Measurements from ENCODE around the gene ATP1B4. TPM values are rescaled to one million over a fixed set of nuclear protein-coding genes. Genes with fewer than 3 reads are reported as not detected.

Gene ATP1B4
- total and polyA plus RNA-seq, 2 of the 13 experiments (the other 11 are each of a cell fraction or from before 2014, with no cell fraction given): not detected

DNA sequence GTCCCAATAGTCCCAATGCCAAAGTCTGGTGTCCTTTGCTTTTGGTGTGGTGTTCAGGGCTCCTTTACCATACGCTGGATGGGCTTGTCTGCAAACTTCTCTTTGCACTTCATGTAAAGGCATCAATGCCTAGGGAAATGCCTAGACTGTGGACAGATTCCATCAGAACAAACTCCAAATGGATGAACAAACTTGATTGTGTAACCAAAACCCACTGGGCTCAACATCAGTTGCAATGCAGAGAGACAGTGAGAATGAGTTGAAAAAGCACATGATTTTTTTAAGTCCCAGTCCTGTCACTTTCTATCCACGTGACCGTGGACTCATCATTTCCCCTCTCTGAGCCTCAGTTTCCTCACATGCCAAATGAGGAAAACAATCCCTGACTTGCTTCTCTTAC lies 4.9 kb downstream of the ATP1B4 start:
- Histone ChIP-seq H4K20me1 (ENCODE audit: insufficient read depth, low read length) (no peaks in the 10 kb centered on the region), H3K79me2 (ENCODE audit: insufficient read depth, low read length) (no peaks in the 10 kb centered on the region), H3K27me3 (ENCODE audit: control insufficient read depth in 1 of 2, insufficient read depth in 2 of 2, low read length in 2 of 2) (0 out of 5 replicates have a peak, but pooled peaks cover 0 to 2% of the 10 kb centered on the region in 2 experiments), H3K9me3 (ENCODE audit: low read length) (no peaks in the 10 kb centered on the region), H3K27ac (ENCODE audit: extremely low read length, insufficient read depth, low read length) (no peak overlapping the region), H3K36me3 (replicated peaks in 1 of 2; ENCODE audit: control insufficient read depth in 1 of 2, insufficient read depth in 2 of 2, low read length in 2 of 2) (no peaks in the 10 kb centered on the region), H3K9ac (ENCODE audit: insufficient read depth, low read depth, low read length) (no peak overlapping the region), H2AFZ (ENCODE audit: low read length) (no peak overlapping the region), H3K4me3 (replicated peaks in 1 of 3; ENCODE audit: insufficient read depth in 1 of 3, low read depth in 2 of 3, low read length in 3 of 3) (no peak overlapping the region), H3K4me2 (ENCODE audit: low read depth, low read length) (no peak overlapping the region), H3K4me1 (ENCODE audit: insufficient read depth, low read length) (no peaks in the 10 kb centered on the region)
- no TSS peak for BruUV-seq (replicated peaks)
- DNase-seq (ENCODE audit: low spot score): no peak
- no peak for FAIRE-seq
- TF ChIP-seq NCOA1 (CRISPR knock-in tag; IDR thresholded peaks at IDR 0.05): no peak
- peak; percentile 16; the same call in 1 of the 2 replicates for TF ChIP-seq CEBPB (IDR thresholded peaks at IDR 0.05; ENCODE audit: borderline replicate concordance, low read depth, low read length)
- intact Hi-C loops (cut with micrococcal nuclease; ENCODE audit: unreplicated experiment): no loop called here
- in situ Hi-C loops (cut with HindIII; ENCODE audit: extremely low pct_ligation_motif_present, low pct_unique_long_range_greater_than_20kb): loop anchor here (10.0 kb wide), 1 partner anchor 108 kb away; no protein-coding TSS in a partner anchor
- ChIA-PET CTCF (ENCODE audit: low intra/inter-chr PET ratio, low total read pairs) (no interaction called here), POLR2A (no interaction called here)
- ATAC-seq: no peak
- 7% methylated on average over 2 of the region's 3 CpGs for WGBS (ENCODE audit: low lambda C conversion rate)

DNA sequence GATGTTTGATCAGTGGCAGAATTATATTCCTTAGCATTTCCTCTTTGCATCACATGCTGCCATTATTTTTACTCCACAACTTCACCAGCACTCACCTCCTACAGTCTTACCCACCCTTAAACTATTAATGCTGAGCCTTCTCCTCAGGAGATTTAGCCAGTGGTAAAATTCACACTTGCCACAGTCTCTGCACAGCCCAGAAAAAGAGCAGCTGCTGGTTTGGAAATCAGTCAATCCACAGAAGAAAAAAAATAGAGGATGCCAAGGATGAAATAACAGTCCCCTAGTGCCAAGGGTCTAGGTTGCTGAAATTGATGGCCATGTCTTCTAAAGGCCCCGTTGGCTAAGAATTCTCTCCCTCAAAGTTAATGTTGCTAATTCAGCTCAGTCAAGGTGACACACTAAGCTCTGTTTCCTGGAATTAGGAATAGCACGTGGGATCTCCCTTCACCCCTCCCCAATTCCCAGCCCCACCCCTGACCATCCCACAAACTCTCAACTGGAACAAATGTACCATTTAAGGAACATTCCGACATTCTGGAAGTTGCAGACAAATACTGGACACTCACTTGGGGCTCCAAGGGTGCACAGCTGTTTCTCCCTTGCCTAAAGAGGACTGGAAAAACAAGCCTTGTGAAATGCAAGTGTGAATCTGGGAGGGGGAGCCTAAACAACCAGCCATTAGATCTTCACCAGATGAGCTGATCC lies 5.7 kb downstream of the ATP1B4 start:
- no peaks in the 10 kb centered on the region for H3K4me1 ChIP-seq (ENCODE audit: insufficient read depth, low read length)
- POLR2A ChIA-PET: no interaction called here
- no peaks in the 10 kb centered on the region for H3K9me3 ChIP-seq (ENCODE audit: low read length)
- DNase-seq (ENCODE audit: low spot score): no peak
- ATAC-seq: no peak
- no peak for FAIRE-seq
- BruUV-seq (replicated peaks): no TSS peak
- no peaks in the 10 kb centered on the region for H4K20me1 ChIP-seq (ENCODE audit: insufficient read depth, low read length)
- 0% methylated on average over 1 of the region's 3 CpGs for WGBS (ENCODE audit: low lambda C conversion rate)
- H3K9ac ChIP-seq (ENCODE audit: insufficient read depth, low read depth, low read length): no peak overlapping the region
- peaks cover 0 to 2% of the 10 kb centered on the region in 2 experiments; a peak in 1 of 5 replicates for H3K27me3 ChIP-seq (ENCODE audit: control insufficient read depth in 1 of 2, insufficient read depth in 2 of 2, low read length in 2 of 2)
- H3K27ac ChIP-seq (ENCODE audit: extremely low read length, insufficient read depth, low read length): no peak overlapping the region
- CTCF ChIA-PET (ENCODE audit: low intra/inter-chr PET ratio, low total read pairs): no interaction called here
- H2AFZ ChIP-seq (ENCODE audit: low read length): no peak overlapping the region
- in situ Hi-C loops (cut with HindIII; ENCODE audit: extremely low pct_ligation_motif_present, low pct_unique_long_range_greater_than_20kb) (loop anchor here (10.0 kb wide), 1 partner anchor 107 kb away; no protein-coding TSS in a partner anchor), intact Hi-C loops (cut with micrococcal nuclease; ENCODE audit: unreplicated experiment) (no loop called here)
- no peak overlapping the region for H3K4me2 ChIP-seq (ENCODE audit: low read depth, low read length)
- no peak overlapping the region for H3K4me3 ChIP-seq (replicated peaks in 1 of 3; ENCODE audit: insufficient read depth in 1 of 3, low read depth in 2 of 3, low read length in 3 of 3)
- H3K36me3 ChIP-seq (replicated peaks in 1 of 2; ENCODE audit: control insufficient read depth in 1 of 2, insufficient read depth in 2 of 2, low read length in 2 of 2): no peaks in the 10 kb centered on the region
- H3K79me2 ChIP-seq (ENCODE audit: insufficient read depth, low read length): no peaks in the 10 kb centered on the region
- TF ChIP-seq, protein P1, sequence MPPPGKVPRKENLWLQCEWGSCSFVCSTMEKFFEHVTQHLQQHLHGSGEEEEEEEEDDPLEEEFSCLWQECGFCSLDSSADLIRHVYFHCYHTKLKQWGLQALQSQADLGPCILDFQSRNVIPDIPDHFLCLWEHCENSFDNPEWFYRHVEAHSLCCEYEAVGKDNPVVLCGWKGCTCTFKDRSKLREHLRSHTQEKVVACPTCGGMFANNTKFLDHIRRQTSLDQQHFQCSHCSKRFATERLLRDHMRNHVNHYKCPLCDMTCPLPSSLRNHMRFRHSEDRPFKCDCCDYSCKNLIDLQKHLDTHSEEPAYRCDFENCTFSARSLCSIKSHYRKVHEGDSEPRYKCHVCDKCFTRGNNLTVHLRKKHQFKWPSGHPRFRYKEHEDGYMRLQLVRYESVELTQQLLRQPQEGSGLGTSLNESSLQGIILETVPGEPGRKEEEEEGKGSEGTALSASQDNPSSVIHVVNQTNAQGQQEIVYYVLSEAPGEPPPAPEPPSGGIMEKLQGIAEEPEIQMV (CRISPR knock-in tag; IDR thresholded peaks at IDR 0.05; ENCODE audit: low read depth): no peak
- TF ChIP-seq TAF15 (IDR thresholded peaks at IDR 0.05; ENCODE audit: low read depth, low read length, poor library complexity, severe bottlenecking) (no peak), SOX6 (IDR thresholded peaks at IDR 0.05) (no peak), SOX6 (CRISPR knock-in tag; IDR thresholded peaks at IDR 0.05) (no peak), ZNF749 (CRISPR knock-in tag; IDR thresholded peaks at IDR 0.05; ENCODE audit: borderline replicate concordance) (no peak), ESRRA (CRISPR knock-in tag; IDR thresholded peaks at IDR 0.05; ENCODE audit: low read depth) (no peak), REL (CRISPR knock-in tag; conservative IDR thresholded peaks at IDR 0.05) (no peak), SYNCRIP (IDR thresholded peaks at IDR 0.05; ENCODE audit: insufficient read depth, low read depth, low read length) (no peak), HNRNPK (IDR thresholded peaks at IDR 0.05; ENCODE audit: low read depth, low read length, poor library complexity, severe bottlenecking) (no peak), TEAD3 (CRISPR knock-in tag; optimal IDR thresholded peaks at IDR 0.05; ENCODE audit: borderline replicate concordance) (no peak), BORCS8-MEF2B (CRISPR knock-in tag; IDR thresholded peaks at IDR 0.05) (no peak)
- TF ChIP-seq, protein P2, sequence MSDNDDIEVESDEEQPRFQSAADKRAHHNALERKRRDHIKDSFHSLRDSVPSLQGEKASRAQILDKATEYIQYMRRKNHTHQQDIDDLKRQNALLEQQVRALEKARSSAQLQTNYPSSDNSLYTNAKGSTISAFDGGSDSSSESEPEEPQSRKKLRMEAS (IDR thresholded peaks at IDR 0.05): no peak
- TF ChIP-seq, protein P3, sequence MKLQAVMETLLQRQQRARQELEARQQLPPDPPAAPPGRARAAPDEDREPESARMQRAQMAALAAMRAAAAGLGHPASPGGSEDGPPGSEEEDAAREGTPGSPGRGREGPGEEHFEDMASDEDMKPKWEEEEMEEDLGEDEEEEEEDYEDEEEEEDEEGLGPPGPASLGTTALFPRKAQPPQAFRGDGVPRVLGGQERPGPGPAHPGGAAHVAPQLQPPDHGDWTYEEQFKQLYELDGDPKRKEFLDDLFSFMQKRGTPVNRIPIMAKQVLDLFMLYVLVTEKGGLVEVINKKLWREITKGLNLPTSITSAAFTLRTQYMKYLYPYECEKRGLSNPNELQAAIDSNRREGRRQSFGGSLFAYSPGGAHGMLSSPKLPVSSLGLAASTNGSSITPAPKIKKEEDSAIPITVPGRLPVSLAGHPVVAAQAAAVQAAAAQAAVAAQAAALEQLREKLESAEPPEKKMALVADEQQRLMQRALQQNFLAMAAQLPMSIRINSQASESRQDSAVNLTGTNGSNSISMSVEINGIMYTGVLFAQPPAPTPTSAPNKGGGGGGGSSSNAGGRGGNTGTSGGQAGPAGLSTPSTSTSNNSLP (IDR thresholded peaks at IDR 0.05; ENCODE audit: low read depth, low read length): no peak
